Ovary (tissue), 3 donors: ENCODE measurements around the gene RRP1B.

Source experiments
- EP300 ChIP-seq: sonication (generic); formaldehyde crosslinking; IDR thresholded peaks from one replicate; pipeline ENCODE4 v1.6.1; 2017; ENCODE audit warnings: antibody characterized with exemption
- TF ChIP-seq, protein P1 (sequence below), 3 donors: fragments of 450-650 bp in 2 of 3; fragments of 200-600 bp in 1 of 3; IDR thresholded peaks; one replicate each; pipeline versions ENCODE4 v1.5.1 to v1.8.0; 2016 to 2022; ENCODE audit warnings: antibody characterized with exemption in 3 of 3, mild to moderate bottlenecking in 1 of 3
- donor health status: DM: no; HTN: no; CAD: no.

GRCh38 chr21:43718872-43719747, 59.8 kb downstream of the RRP1B start, which contains the start of gene PDXK:
- TF ChIP-seq, protein P1, sequence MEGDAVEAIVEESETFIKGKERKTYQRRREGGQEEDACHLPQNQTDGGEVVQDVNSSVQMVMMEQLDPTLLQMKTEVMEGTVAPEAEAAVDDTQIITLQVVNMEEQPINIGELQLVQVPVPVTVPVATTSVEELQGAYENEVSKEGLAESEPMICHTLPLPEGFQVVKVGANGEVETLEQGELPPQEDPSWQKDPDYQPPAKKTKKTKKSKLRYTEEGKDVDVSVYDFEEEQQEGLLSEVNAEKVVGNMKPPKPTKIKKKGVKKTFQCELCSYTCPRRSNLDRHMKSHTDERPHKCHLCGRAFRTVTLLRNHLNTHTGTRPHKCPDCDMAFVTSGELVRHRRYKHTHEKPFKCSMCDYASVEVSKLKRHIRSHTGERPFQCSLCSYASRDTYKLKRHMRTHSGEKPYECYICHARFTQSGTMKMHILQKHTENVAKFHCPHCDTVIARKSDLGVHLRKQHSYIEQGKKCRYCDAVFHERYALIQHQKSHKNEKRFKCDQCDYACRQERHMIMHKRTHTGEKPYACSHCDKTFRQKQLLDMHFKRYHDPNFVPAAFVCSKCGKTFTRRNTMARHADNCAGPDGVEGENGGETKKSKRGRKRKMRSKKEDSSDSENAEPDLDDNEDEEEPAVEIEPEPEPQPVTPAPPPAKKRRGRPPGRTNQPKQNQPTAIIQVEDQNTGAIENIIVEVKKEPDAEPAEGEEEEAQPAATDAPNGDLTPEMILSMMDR (IDR thresholded peaks at IDR 0.05): peak in 1 of 3 donors; percentile 24
- TF ChIP-seq EP300: no peak
